GM21526 (cell line): ENCODE data around the gene BLOC1S5.

Experiments
- ATAC-seq: cut with Tn5 transposase; IDR thresholded peaks from one replicate; pipeline ENCODE4 v1.9.1; 2021; ENCODE audit warnings: moderate library complexity; ENCODE audit not compliant: unreplicated experiment, low FRiP score

Gene BLOC1S5

DNA sequence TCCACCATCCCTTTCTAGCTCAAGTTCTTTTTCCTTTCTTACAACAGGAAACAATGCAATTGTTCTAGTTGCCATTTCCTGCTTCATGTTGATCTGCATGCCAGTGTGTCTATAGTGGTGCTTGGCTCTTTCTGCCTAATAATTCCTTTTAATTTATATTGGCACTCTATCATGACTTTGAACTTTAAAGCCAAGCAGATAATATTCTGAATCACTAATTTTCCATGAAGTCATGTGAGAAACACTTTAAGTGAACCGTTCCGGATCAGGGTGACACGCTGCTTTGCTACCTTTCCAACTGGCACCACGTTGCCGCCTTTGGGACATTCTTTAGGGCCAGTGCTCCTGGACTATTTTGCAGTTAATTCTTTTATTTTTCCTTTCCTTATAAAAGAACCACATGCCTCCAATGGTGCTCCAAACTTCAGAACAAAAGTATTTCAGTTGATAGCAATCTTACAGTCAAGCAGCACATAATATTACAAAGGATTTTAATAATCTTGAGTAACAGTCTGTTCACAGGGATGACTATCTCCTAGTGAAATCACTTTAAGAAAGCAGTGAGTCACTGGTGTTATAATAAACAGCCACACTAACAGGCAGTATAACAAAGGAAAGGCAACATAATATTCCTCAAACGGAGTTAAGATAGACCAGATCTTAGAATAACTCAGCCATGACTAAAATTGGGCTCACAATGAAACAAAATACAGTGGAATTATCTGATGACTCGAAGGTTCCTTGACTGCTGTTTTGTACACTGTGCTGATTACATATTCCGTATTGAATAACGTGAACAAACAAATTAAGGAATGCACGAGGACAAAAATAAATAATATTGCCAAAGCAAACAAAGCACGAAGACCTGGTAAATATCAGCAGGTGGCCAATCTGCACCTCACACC, 19.0 kb upstream of the BLOC1S5 start:
- ATAC-seq = no peak

DNA sequence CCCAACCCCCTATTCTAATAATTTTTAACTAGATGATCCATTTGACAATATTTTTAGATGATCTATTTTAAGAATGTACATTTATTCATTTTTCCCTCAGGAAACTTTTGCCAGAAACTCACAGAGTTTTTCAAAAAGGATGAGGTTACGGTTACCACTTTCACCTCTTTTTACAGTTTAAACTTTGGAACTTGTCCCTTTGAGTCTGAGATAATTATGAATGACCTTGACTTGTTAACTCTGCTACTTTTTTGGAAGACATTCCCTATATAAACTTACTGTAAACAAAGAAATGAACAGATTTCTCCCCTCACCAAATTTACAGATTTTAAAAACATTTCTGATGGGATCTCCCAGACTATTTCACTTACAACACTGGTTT, 18.4 kb upstream of the BLOC1S5 start:
- no peak for ATAC-seq

DNA sequence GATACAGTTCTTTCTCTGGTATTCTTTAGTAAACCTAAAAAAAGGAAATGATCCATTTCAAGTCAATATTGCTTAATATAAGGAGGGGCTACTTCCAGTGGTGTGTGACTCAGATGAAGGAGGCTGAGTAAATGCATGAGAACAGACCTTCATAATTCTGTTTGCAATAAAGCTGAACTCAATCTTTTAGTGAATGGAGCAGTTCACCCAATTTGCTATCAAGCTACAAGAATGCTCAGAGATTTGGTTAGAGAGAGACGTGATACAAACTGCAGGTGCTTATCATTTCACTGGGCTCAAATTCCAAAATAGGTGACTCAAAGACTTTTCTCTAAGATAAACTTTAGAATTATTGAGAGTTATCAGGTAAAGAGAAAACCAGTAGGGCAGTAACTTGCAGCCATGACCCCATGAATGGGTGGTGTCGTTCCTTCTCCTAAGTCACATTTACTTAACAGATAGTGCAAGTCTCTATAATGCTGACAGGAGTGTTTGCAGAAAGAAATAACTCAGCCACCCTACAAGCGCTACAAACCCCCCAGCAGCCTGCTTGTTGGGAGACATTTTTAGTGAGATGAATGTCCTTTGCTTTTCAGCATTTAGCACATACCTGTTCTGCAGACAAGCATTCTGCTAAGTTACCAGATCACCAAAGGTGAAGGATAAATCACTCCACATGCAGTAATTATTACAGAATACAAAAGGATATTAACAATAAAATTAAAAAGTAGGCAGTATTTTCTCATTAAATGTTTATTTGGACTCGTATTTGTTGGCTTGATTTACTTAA, 16.4 kb upstream of the BLOC1S5 start:
- ATAC-seq = no peak

DNA sequence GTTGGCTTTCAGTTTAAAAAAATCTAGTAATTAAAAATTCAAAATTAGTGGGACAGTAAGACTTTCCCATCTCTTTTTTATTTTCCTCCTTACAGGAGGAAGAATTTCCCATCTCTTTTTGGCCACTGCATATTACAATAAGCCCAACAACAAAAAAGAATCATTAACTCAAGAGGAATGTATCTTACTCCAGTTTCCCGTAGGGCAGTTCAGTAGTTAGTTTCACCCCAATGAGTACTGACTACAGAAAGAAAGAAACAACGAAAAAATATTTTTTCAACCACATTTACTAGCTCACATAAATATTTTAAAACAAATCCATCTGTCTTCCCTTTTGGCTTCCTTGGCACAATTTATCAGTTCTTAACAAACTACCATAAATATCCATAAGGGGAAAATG, 14.9 kb upstream of the BLOC1S5 start:
- ATAC-seq = no peak

DNA sequence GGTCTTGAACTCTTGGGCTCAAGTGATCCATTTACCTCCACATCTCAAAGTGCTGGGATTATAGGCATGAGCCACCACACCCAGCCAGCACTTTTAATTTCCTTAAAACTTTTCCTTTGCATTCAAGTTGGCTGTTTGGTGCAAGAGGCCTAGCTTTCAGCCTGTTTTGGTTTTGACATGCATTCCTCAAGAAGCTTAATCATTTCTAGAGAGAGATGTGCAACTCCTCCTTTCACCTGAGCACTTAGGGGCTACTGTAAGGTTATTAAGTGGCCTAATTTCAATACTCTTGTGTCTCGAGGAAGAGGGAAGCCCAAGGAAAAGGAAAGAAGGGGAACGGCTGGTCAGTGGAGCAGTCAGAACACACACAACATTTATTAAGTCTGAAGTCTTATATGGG, 13.8 kb upstream of the BLOC1S5 start:
- no peak for ATAC-seq

DNA sequence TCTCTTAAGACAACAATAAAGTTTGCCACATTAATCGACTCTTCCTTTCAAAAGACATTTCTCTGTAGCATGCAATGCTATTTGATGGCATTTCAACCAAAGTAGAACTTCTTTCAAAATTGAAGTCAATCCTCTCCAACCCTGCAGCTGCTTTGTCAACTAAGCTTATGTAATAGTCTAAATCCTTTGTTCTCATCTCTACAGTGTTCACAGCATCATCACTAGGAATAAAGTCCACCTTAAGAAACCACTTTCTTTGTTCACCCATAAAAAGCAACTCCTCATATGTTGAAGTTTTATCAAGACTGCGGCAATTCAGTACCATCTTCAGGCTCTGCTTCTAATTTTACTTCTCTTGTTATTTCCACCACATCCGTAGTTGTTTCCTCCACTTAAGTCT, 11.5 kb upstream of the BLOC1S5 start:
- no peak for ATAC-seq

DNA sequence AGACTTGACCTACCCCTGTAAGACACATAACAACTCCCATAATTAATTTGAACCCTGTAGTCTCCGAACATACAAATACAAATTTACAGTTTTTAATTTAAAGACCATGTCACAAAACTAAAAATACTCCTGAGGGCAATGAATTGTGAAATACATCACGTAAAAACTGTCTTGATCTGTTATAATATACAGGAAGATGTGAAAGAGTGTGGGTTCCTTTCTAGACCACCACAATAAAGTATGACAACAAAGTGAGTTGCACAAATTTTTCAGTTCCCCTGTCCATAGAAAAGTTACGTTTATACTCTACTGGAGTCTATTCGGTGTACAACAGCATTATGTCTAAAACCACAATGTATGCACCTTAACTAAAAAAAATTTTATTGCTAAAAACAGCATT, 11.0 kb upstream of the BLOC1S5 start:
- no peak for ATAC-seq

DNA sequence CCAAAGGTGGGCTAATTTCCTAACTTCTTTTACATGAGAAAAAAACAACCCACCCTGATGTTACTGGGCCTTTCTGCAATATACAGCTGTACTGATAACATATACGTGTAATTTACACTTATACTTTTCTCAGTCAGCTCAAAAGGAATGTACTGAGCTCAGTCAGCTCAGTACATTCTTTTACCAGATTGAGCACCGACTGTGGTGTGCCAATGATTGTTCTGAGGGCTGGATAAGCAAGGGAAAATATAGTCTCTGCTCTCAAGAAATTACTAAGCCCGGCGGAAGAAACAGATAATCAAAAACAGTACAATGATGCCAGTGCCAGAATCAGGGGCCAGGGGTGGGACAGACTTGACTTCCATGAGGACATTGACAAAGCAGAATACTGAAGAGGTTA, 10.0 kb upstream of the BLOC1S5 start:
- ATAC-seq = no peak

DNA sequence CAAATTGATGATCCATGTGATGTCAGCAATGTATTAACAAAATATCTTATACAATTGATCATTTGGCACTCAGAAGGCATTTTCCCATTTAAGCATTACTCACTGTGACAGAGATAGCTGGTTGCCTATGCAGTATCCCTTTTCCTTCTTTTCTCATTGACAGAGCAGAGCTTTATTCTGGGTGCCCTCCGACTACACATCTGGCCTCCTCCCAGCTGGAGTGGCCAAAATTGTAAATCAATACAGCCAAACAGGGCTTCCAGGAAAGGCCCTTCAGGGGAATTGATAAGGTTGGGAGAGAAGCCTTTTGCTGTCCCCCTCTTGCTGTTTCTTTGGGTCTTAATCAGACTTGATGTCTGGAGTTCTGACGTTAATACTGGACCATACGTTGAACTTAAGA, 9.6 kb upstream of the BLOC1S5 start:
- ATAC-seq = no peak

DNA sequence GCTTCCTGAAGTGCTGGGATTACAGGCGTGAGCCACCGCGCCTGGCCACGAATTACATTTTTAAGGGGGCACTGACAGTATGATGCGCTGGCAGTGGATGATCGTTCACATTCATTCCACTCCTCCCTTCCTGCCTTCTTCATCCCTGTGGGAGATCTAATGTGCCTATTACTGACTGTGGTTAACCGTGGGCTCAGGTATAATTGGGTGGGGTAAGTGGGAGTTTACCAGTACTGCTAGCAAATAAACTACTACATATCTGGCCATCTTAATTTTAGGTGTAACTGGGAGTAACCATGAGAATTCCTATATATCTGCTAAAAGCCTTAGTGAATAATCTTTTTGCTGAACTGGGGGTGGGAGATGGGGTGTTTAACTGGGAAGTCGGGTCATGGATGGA, 6.5 kb upstream of the BLOC1S5 start:
- no peak for ATAC-seq

DNA sequence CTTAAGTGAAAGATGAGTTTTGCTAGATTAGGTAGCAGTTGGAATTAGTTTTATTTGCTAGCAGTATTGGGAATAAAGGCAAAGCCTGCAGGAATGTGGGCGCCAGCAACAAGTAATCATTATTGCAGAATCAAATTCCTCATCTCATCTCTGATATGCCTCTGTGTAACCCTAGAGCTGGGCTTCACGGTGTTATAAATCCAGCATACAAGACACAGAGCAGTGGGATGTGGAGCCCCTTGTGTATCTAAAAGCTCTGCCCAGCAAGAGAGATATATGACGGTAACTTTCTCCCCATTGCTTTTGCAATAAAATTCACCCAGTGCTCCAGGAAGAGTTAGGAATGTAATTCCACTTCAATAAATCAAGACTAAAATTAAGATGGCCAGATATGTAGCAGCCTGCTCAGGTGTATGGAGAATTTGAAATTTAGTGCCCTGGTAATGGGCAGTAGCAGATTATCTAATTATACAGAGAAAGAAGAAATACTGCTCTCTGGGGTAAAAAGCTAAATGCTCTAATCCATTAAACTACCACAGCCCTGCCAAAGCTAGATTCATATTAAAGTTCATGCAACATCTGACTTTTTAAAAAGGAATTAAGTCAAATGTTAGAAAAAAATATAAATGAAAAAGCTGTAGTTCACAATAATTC, 5.6 kb upstream of the BLOC1S5 start:
- no peak for ATAC-seq

DNA sequence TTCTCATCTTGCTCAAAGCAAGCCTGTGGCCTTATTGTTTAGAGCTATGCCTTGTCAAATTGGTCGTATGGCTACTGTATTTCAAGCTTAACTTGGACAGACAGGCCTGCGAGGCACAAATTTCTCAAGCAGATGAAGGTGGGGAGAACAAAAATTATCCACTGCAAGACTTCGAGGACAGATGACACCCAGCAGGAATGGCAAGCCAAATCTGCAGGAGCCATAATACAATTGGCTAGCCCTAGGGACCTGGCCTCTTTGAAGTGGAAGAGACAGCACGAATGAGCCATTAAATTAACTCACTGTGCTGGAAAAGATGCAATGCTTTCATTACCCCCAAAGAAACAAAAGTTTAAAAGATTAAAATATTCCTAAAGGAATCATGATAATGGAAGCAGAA, 5.0 kb upstream of the BLOC1S5 start:
- no peak for ATAC-seq

DNA sequence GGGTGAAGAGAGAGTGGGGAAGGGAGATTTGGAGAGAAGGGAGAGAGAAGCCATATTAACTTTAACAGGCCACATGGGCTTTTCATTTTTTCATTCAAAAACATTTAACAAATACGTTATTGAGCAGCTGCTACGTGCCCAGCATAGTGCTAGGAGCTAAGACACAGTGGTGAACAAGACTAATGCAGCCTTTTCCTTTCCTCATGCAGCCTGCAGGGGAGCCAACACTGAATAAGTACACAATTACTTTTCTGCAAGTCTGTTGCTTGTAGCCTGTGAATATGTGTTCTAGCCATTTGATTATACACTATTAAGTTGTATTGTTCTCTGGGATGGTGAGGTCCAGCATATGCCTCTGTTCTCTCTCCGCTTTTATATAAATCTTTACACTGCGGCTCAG, 1.9 kb upstream of the BLOC1S5 start:
- no peak for ATAC-seq

DNA sequence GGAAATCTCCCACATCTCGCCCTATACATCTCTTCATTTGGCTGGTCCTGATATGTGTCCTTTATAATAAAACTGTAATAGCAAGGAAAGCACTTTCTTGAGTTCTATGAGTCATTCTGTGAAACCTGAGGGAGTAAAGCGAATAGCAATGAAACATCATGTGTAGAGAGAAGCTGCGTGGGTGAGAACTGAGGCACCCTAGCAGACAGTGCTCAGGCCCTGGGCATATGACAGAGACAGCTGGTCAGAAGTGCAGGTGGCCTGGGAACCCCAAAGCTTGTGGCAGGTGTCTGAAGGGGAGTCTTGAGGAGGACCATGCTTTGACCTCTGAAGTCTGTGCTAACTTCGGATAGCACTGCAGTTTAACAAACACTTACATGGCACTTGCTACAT, 1.3 kb upstream of the BLOC1S5 start:
- peak; percentile 47 for ATAC-seq

DNA sequence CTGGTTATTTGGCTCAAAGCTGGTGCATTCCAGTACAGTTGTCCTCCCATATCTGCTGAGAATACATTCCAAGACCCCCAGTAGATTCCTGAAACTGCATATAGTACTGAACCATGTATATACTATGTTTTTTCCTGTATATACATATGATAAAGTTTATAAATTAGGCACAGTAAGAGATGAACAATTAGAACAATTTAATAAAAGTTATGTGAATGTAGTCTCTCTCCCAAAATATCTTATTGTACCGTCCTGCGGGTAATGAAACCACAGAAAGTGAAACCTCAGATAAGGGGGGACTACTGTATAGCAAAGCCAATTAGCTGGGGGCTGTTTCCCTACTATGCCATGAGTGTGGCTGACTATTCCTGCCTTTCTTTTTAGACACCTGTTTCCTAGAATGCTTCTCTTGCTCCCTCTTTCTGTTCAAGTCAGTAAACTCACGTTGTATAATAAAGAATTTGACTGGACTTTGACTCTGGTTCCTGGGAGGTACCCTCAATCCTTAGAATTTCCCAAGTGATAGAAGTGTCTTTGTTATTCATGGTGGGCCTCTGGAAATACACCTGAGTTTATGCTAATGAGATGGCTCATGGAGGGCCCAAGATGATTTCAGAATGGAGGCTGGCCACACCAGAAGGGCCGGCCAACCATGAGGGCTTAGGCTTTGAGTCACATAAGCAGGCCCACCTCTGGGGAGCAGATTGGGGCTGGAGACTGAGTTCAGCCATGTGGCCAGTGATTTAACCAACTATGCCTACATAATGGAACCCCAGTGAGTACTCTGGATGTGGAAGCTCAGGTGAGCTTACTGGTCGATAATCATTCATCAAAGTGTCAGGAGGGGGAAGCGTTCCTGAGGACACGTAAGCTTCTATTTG, 689 bp upstream of the BLOC1S5 start:
- ATAC-seq = peak; percentile 0

DNA sequence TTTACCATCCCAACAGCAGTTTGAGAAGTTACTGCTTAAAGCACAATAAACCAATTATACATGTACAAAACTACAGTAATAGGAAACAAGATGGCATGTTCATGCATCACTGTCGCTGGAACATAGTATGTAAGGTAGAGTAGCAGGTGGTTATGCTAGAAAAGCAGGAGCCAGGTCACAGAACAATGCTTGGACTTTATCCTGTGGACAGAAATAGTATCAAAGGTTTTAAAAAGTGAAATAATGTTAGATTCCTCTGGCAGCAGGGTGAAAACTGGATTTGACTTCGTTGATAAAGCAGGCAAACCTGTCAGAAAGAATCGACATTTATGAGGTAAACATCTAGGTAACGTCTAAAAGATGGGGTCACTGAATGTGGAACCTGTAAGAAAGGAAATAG, 2.5 kb downstream of the BLOC1S5 start:
- no peak for ATAC-seq

DNA sequence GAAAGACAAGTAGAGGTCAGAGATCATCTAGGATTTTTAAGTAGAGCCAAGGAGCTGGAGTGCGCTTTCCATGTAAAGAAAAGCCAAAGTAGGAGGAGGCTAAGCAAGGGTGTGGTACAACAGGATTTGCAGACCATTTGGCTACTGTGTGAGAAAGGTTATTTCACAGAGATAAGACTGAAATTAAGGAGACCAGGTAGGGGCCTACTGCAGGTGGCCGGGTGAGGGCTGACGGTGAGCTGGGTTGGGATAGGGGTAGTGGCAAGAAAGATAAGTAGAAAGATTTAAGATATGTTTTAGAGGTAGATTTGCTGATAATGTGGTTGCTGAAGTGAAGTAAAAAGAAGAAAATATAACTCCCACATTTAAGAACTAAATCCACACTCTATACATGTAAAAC, 3.8 kb downstream of the BLOC1S5 start:
- no peak for ATAC-seq

DNA sequence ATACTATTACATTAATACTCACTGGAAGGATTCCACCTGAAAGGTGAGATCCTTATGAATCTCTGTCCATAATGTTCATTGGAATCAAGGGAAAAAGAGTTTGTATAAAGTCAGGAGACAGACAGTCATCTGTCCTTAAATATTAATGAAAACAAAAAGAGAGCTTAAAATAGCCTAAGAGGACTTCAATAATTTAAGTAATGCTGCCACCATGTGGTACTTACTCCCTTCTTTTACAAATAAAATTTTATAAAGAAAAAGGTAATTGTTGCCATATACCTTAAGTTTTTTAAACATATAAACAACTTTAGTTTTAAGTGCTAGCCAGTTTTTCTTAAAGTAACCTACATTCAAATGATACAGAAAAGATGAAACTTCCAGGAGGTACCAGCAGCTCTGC, 5.1 kb downstream of the BLOC1S5 start:
- no peak for ATAC-seq

DNA sequence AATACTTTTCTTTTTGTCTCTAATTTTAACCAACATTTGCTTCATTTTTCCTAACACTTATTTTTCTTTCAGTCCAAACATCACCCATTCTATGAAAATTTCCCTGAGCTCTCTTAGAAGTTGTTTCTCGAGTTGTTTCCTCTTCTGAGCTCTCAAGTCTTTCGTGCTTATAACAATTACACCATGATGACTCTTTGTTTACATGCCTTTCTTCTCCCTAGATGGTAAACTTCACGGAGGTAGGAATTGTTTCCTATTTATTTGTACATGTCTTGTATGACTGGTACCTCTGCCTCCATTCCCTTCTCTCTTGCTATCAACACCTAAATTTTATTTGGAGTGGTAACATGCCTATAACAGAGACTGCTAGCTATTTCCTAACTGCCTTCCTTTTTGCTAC, 6.4 kb downstream of the BLOC1S5 start:
- ATAC-seq = no peak

DNA sequence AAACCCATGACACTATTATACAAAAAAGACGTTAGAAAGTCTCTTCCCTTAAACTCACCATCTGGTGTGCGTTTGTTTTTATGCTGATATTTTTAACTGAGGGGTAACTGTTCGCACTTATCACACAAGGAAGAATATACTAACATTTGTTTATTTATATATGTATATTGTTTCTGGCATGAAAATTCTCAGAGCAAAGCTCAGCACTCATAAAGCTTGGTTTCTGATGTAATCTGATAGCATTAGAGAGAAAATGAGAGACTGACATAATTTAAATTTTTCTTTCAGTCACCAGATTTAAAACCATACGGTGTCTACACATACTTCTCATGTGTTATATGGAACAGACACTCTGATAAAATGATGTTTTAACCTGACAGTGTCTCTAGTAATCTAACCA, 6.9 kb downstream of the BLOC1S5 start:
- no peak for ATAC-seq

DNA sequence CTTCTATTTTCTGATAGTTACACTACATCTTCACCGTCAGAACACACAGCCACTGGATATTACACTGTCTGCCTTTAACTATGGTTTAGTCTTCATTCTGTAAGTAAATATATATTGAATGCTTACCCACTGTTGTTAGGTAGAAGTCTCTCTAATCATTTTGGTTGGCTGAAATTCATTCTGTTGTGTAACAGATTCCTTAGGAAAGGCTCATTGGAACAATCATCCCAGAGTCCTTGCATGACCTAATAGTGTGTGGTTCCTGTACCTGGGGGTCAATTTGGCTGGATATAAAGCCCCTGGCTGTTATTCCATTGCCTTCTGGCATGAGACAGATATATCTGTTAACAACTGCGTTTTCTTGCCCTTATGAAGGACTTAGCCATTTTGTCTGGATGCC, 9.9 kb downstream of the BLOC1S5 start:
- ATAC-seq = no peak
